Vein endothelial cell (primary cell): ENCODE results near the gene TSC22D3. TPM values are rescaled to one million over a fixed set of nuclear protein-coding genes. Genes with fewer than 3 reads are reported as not detected.

Experiments used
- total RNA-seq: library from RNA; depleted of rRNA; stranded (reverse); fragments of >200 nt; gene quantifications from 2 replicates; pipeline ENCODE4 v1.2.3, GENCODE V29; 2012

TSC22D3 gene
- total RNA-seq, result 9.6 and 20.6 TPM in 2 replicates

GRCh38 chrX:107775734-107776511 lies at the start of gene TSC22D3:
Gene TSC22D3 (minus strand): TSS chrX:107775787. CDS start chrX:107775419, 368 bp downstream.

GRCh38 chrX:107777536-107777832 lies 1.9 kb upstream of the TSC22D3 start, which contains the start of gene NCBP2L:
Gene NCBP2L (plus strand): TSS chrX:107777733. CDS start chrX:107794221, 16,488 bp downstream.

Other genes with a start within 250 kb of the TSC22D3 start
- gene PRPS1, start 147.3 kb downstream of the TSC22D3 start, total RNA-seq, result 27.1 and 33.1 TPM in 2 replicates
- not detected in 2 replicates for gene NCBP2L, start 1.9 kb upstream of the TSC22D3 start, total RNA-seq
- gene MID2, start 50.1 kb upstream of the TSC22D3 start, total RNA-seq, result 67.5 and 89.2 TPM in 2 replicates
- not detected in 2 replicates for gene TEX13B, start 206.6 kb upstream of the TSC22D3 start, total RNA-seq